IMR-90 (cell line): Measurements from ENCODE around the gene CHCHD1.

Source experiments
- BHLHE40 ChIP-seq: fragments of 150-350 bp; IDR thresholded peaks from 2 replicates; pipeline ENCODE4 v1.6.1; 2016; ENCODE audit warnings: mild to moderate bottlenecking, low read depth, low read length
- CEBPB ChIP-seq: IDR thresholded peaks from 2 replicates; pipeline ENCODE4 v1.6.1; 2012; ENCODE audit warnings: low read depth, low read length, improper control_type of control experiment
- CHD1 ChIP-seq: IDR thresholded peaks from 2 replicates; pipeline ENCODE4 v1.6.1; 2012; ENCODE audit warnings: low read depth, low read length, improper control_type of control experiment
- MAFK ChIP-seq: IDR thresholded peaks from 2 replicates; pipeline ENCODE4 v1.6.1; 2012; ENCODE audit warnings: low read depth, low read length, improper control_type of control experiment
- MAZ ChIP-seq: IDR thresholded peaks from 2 replicates; pipeline ENCODE4 v1.6.1; 2012; ENCODE audit warnings: low read depth, mild to moderate bottlenecking, low read length, improper control_type of control experiment, moderate library complexity, borderline replicate concordance
- POLR2A ChIP-seq: IDR thresholded peaks from 2 replicates; pipeline ENCODE4 v1.6.1; 2012; ENCODE audit warnings: mild to moderate bottlenecking, low read depth, low read length
- RAD21 ChIP-seq: IDR thresholded peaks from 2 replicates; pipeline ENCODE4 v1.6.1; 2012; ENCODE audit warnings: low read length, improper control_type of control experiment
- RFX5 ChIP-seq: IDR thresholded peaks from 2 replicates; pipeline ENCODE4 v1.8.0; 2012; ENCODE audit warnings: low read depth, mild to moderate bottlenecking, low read length, moderate library complexity
- SMC3 ChIP-seq: fragments of 150-350 bp; IDR thresholded peaks from 2 replicates; pipeline ENCODE4 v1.6.1; 2016; ENCODE audit warnings: low read depth, mild to moderate bottlenecking, antibody characterized with exemption, low read length, moderate library complexity
- TF ChIP-seq, protein P1 (sequence below): conservative IDR thresholded peaks from 2 replicates; pipeline ENCODE4 v1.5.1; 2012; ENCODE audit warnings: mild to moderate bottlenecking, low read depth, low read length, improper control_type of control experiment
- TF ChIP-seq, protein P2 (sequence below): fragments of 150-350 bp; IDR thresholded peaks from 2 replicates; pipeline ENCODE4 v1.6.1; 2016; ENCODE audit warnings: low read depth, mild to moderate bottlenecking, low read length, moderate library complexity, borderline replicate concordance

DNA sequence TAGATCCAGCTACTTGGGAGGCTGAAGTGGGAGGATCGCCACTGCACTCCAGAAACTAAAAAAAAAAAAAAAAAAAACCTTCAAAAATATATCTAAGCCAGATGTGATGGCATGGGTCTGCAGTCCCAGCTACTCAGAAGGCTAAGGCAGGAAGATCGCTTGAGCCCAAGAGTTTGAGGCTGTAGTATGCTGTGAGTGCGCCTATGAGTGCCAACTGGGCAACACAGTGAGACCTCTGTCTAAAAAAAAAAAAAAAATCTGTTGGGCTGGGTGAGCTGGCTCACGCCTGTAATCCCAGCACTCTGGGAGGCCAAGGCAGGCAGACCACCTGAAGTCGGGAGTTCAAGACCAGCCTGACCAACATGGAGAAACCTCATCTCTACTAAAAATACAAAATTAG lies 2.8 kb upstream of the CHCHD1 start:
- TF ChIP-seq, protein P1, sequence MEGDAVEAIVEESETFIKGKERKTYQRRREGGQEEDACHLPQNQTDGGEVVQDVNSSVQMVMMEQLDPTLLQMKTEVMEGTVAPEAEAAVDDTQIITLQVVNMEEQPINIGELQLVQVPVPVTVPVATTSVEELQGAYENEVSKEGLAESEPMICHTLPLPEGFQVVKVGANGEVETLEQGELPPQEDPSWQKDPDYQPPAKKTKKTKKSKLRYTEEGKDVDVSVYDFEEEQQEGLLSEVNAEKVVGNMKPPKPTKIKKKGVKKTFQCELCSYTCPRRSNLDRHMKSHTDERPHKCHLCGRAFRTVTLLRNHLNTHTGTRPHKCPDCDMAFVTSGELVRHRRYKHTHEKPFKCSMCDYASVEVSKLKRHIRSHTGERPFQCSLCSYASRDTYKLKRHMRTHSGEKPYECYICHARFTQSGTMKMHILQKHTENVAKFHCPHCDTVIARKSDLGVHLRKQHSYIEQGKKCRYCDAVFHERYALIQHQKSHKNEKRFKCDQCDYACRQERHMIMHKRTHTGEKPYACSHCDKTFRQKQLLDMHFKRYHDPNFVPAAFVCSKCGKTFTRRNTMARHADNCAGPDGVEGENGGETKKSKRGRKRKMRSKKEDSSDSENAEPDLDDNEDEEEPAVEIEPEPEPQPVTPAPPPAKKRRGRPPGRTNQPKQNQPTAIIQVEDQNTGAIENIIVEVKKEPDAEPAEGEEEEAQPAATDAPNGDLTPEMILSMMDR: no peak
- TF ChIP-seq RAD21 (no peak), MAFK (no peak), CEBPB (no peak), CHD1 (no peak), POLR2A (no peak), BHLHE40 (no peak), RFX5 (no peak), SMC3 (no peak), MAZ (no peak)
- TF ChIP-seq, protein P2, sequence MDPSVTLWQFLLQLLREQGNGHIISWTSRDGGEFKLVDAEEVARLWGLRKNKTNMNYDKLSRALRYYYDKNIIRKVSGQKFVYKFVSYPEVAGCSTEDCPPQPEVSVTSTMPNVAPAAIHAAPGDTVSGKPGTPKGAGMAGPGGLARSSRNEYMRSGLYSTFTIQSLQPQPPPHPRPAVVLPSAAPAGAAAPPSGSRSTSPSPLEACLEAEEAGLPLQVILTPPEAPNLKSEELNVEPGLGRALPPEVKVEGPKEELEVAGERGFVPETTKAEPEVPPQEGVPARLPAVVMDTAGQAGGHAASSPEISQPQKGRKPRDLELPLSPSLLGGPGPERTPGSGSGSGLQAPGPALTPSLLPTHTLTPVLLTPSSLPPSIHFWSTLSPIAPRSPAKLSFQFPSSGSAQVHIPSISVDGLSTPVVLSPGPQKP: no peak
